Stimulated activated CD4-positive, alpha-beta T cell treated with anti-CD3 and anti-CD28 coated beads, Interleukin-15, amount 100 ng/mL, for 48 hours (primary cell): ENCODE data around the gene PCNX4.

Experiments
- DNase-seq, 2 donors: peaks; one replicate each; pipeline ENCODE4 v3.0.0-alpha.2; 2020; ENCODE audit warnings: low read depth in 2 of 2

PCNX4 gene

GRCh38 chr14:60174352-60175254 is 82.9 kb downstream of the PCNX4 start:
- DNase-seq = no peak

DNA sequence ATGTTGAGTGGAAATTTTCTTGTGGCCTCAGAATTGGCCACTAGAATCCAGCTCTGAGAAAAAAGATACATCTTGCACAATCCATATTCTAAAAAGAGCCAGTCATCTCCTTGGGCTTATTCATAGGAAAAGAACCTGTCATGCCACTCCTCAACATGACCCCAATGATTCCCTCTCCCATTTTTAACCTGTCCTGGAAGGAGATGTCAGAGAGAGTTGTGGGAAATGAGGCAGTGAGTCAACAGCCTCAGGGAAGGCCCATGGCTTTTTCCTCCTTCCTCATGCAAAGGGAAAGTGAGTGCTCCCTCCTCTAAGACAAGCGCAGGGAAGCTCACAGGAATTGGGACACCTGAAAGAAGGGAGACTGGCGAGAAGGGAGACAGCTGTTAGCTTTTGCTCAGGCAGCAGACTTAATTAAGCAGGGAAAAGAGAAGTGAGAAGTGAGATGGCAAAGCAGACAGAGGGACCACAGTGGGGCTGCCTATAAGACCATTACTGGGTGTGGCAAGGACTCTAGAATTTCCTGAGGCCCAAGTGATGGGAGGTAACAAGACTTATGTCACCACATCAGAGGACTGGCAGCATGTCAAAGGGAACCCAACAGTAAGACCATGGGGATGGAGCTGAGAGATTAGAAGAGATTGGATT is 83.7 kb downstream of the PCNX4 start:
- no peak for DNase-seq

GRCh38 chr14:60178164-60178563 is 86.4 kb downstream of the PCNX4 start:
- DNase-seq = no peak

DNA sequence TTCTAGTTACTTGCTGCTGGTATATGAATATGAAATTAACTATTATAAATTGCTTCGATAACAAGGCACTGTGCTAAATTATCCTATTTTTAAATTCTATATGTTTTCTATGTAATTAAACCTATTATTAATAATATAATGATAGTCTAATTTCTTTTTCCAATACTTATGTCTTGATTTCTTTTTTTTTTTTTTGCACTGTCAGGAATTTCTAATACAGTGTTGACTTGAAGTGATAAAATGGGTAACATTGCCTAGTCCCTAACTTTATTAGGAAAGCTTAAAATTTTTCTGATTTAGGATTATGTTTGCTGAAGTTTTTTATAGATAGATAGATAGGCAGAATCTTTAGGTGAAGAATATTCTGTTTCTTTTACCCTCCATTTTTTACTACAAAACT is 87.1 kb downstream of the PCNX4 start:
- DNase-seq = no peak

GRCh38 chr14:60179431-60179869 is 87.7 kb downstream of the PCNX4 start:
- no peak for DNase-seq

GRCh38 chr14:60183138-60183537 is 91.4 kb downstream of the PCNX4 start:
- no peak for DNase-seq

DNA sequence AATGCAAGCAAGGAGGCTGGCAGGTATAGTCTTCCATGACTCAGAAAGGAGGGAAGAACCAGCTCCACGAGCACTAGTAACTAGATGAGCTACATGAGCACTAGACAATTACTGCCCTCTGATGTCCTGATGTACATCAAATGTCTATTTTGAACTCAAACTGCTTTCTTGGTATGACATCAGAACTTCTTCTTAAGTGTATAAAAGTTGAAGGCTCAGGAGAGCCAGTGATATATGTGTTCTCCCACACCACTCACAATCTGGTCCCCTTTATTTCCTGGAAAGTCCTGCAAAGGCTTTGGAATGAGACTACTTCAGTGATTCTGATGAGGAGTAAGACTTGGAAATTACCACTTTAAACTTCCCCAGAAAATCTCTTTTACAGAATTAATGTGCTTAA is 92.0 kb downstream of the PCNX4 start:
- DNase-seq = no peak

GRCh38 chr14:60184146-60184904 is 92.6 kb downstream of the PCNX4 start:
- DNase-seq = no peak

- no peak for DNase-seq
Observed at GRCh38 chr14:60184905-60185555, 93.3 kb downstream of the PCNX4 start.

DNA sequence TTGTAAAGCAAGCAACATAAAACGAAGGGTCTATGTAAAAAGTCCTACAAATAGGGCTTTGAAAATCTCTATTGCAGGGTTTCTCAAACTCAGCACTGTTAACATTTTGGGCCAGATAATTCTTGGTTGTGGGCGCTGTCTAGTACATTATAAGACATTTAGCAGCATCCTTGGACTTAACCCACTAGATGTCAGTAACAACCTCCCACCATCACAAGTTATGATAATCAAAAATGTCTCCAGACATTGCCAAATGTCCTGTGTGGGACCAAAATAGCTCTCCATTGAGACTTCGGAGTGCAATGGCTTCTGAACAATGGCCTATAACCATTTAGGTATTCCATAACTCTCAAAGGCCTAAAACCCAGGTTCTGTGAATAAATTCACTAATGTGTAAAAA is 96.4 kb downstream of the PCNX4 start:
- DNase-seq = no peak

- DNase-seq = no peak
Observed at GRCh38 chr14:60188696-60189095, 97.0 kb downstream of the PCNX4 start.

DNA sequence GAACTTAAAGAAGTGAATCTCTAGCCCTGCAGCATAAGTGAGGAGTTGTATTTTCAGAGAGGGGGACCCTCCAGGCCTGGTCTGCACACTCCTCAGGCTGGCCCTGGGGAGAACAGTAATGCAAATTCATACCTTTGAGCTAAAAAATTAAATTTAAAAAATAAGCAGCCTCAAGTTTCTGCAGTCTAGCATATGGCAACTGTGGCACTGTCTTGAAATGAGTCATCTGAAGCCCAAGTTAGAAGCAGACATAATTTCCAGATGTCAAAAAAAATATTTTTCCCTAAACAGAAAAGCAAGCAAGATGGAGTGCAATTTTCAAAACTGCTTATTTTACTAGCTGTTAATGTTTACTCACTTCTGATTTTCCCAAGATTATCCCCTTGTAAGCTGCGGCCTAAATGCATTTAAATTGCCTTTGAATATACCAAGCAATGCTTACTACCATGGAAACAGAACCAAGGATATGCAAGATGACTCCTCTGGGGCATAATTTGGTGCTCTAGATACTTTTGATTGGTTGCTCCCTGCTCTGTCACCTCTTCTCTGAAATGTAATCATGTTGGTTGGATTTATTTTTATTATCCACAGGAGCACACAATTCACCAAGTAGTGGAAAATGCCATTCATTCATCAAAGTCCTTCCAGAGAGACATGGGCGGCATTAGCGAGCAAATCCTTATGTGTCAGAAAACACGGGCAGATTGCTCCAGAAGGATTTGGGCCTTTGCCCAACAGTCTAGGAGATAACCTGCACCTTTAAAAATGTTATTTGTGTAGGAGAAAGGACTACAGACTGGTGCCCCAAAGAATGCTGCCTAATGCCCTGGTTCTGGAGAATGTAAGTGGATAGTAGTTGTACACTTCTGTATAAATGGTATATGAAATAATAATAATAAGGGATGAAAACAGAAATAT is 98.5 kb downstream of the PCNX4 start:
- no peak for DNase-seq

GRCh38 chr14:60195179-60195810 is 103.6 kb downstream of the PCNX4 start:
- no peak for DNase-seq

- no peak for DNase-seq
Observed at GRCh38 chr14:60196291-60196690, 104.6 kb downstream of the PCNX4 start.

DNA sequence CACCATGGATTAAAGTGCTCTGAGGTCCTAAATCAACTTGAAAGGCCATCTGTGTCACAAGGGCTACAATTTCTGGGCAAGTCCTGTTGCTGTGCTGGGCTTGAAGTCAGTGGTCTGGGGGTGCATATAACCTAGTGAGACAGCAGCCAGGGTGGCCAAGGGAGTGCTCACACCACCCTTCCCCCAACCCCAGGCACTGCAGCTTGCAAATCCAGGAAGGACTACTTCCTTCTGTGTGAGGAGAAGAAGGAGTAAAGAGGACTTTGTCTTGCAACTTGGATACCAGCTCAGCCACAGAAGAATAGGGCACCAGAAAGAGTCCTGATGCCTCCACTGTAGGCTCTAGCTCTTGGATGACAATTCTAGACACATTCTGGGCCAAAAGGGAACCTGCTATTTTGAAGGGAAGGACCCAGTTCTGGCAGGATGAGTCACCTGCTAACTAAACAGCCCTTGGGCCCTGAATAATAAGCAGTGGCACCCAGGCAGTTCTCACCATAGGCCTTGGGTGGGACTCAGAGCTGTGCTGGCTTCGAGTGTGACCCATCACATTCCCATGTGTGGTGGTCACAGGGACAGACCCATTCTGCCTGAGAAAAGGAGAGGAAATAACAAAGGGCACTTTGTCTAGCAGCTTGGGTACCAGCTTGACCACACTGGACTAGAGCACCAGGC is 106.0 kb downstream of the PCNX4 start:
- DNase-seq = no peak

DNA sequence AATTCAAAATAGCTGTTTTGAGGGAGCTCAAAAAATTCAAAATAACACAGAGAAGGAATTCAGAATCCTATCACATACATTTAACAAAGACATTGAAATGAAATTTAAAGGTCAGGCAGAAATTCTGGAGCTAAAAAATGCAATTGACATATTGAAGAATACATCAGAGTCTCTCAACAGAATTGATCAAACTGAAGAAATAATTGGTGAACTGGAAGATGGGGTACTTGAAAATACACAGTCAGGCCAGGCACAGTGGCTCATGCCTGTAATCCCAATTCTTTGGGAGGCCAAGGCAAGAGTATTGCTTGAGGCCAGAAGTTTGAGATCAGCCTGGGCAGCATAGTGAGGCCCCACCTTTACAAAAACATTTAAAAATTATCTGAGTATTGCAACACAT is 107.6 kb downstream of the PCNX4 start:
- no peak for DNase-seq

GRCh38 chr14:60204104-60204842 is 112.5 kb downstream of the PCNX4 start:
- DNase-seq = no peak

DNA sequence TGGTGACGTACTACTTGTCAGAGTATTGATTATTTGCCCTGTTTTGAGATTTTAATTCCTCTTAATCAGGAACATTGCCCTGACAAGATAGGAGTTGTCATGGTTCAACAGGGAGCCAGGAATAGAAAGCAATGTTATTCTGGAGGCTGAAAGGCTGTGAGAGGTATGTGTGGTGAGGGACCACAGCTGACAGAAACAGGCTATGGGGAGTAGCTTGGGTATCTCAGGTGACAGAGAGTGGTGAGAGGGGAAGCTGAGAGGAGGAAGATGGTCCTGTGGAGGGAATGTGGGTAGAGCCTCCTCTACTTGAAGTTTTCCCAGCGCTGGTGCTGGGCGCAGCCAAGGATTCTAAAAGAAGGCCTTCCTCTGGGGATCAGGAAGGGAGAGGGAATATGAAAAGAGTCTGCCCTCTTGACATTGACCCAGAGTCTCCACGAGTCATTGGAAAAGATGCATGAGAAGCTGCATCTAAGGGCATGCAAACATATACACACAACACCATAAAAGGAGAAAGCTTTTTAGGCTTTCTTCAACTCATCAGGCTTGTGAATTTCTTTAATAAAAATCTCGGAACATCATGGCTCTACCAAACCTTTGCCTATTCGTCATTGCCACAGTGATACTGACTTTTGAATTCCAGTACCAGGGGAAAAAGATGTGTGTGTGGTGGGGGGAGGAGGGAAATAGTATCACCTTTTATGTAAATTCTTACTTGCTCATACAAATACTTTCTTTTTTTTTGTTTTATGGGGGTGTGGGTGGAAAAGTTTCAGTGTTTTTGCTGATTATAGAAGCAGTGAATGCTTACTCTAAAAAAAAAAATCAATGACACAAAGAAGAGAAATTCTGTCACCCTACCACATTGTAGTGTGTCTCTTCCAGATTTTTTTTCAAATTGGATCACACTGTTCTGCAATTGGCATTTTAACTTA is 113.4 kb downstream of the PCNX4 start:
- DNase-seq = no peak
